GM12873 (cell line): ENCODE measurements around the gene CA12.

Experiments
- TF ChIP-seq, protein P1 (sequence below): IDR thresholded peaks from 2 replicates; pipeline ENCODE4 v1.5.1; 2012; ENCODE audit warnings: low read depth, mild to moderate bottlenecking, moderate library complexity, low read length, control low read depth; ENCODE audit not compliant: insufficient read depth; ENCODE audit errors: missing control alignments

The CA12 gene

DNA sequence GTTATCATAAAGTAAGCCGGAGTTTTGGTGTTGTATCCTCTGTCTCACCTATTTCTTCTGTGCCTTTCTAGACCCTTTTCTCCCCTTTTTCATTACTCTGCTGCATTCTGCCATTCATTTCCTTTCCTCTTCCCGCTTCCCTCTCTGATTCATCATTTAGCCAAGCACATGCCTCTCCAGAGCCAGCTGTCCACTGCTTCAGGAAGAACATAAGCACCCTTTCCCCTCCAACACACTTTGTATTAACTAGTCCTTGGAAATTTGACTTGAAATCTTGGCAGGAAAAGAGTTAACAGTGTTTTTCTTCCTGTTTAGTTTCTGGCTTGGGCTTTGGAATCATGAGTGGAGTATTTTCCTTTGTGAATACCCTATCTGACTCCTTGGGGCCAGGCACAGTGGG lies 94.5 kb downstream of the CA12 start:
- TF ChIP-seq, protein P1, sequence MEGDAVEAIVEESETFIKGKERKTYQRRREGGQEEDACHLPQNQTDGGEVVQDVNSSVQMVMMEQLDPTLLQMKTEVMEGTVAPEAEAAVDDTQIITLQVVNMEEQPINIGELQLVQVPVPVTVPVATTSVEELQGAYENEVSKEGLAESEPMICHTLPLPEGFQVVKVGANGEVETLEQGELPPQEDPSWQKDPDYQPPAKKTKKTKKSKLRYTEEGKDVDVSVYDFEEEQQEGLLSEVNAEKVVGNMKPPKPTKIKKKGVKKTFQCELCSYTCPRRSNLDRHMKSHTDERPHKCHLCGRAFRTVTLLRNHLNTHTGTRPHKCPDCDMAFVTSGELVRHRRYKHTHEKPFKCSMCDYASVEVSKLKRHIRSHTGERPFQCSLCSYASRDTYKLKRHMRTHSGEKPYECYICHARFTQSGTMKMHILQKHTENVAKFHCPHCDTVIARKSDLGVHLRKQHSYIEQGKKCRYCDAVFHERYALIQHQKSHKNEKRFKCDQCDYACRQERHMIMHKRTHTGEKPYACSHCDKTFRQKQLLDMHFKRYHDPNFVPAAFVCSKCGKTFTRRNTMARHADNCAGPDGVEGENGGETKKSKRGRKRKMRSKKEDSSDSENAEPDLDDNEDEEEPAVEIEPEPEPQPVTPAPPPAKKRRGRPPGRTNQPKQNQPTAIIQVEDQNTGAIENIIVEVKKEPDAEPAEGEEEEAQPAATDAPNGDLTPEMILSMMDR: no peak

DNA sequence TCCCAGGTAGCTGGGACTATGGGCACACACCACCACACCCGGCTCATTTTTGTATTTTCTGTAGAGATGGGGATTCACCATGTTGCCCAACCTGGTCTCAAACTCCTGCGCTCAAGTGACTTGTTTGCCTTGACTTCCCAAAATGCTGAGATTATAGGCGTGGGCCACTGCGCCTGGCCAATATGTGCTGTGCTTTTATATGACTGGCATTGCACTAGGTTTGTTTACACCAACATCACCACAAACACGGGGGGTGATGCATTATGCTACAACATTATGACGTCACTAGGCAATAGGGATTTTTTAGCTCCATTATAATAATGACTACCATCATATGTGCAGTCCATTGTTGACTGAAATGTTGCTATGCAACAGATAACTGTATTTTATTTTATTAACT lies 97.3 kb downstream of the CA12 start:
- TF ChIP-seq, protein P1: no peak

DNA sequence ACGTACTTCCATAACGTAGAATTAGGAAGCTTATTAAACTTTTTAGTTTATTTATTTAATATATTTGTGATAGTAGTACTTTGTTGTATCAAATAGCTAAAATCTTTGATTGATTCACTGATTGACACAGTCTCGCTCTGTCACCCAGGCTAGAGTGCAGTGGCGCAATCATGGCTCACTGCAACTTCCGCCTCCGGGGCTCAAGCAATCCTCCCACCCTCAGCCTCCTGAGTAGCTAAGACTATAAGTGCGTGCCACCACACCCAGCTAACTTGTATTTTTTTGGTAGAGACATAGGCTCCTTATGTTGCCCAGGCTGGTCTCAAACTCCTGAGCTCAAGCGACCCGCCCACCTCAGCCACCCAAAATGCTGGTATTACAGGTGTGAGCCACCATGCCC lies 98.5 kb downstream of the CA12 start:
- TF ChIP-seq, protein P1: no peak

DNA sequence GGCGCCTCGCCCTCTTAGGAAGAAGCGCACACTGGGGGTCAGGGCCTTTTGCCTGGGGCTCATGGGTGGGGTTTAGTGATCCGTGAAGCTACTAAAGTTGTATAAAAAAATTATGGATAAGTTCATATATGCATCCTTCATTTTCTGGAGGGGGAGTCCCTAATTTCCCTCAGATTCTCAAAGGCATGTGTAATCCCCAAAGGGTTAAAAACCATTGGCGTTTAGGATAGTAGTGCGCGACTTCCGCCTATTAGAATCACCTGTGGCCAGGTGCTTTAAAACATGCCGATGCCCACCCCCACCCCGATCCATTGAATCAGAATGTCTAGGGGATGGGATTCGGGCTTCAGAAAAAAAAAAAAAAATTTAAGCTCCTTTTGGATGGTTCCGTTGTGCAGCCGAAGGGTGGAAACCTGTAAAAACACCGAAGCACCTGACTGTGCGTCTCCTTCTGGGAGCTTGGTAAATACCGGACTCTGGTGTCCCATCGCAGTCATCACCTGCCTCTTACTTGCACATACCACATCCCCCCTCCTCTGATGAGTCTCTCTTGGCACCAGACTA lies 103.7 kb downstream of the CA12 start:
- TF ChIP-seq, protein P1: no peak

DNA sequence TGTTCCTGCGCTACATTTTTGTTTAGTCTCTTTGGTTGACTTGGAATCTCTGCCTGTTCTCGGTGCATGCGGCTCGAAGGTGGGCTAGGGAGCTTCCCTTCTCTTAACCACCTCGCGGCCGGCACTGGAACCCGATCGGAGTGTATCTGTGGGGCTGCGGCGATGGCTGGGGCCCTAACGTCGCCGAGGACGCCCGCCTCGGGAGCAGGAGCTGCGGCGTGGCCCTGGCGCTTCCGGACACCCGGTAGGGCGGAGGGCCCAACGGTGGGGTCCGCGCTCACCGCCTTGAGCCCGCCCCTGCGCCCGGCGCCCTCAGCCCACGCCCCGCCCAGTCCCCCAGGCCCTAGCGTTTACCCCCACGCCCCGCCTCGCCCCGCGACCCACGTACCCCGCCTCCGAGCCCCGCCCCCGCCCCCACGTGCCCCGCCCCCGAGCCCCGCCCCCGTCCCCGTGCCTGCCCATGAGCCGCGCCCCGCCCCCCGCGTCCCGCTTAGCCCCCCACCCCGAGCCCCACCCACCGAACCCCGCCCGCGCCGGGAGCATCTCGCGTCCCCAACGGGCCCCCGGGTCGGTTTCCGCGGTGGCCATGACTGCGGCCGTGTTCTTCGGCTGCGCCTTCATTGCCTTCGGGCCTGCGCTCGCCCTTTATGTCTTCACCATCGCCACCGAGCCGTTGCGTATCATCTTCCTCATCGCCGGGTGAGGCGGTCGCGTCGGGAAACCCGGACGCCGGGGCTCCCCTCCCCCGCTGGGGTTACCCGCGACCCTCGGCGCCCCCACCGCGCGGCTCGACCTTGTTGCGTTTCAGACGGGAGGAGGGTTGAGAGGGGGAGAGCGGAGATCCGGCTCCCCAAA lies 104.4 kb downstream of the CA12 start, which contains the start of gene APH1B:
Gene APH1B, plus strand, starts transcription at position 568 of the 855 bp plus-strand sequence. Its CDS starts 19 bp downstream, at position 587.
- TF ChIP-seq, protein P1: no peak

DNA sequence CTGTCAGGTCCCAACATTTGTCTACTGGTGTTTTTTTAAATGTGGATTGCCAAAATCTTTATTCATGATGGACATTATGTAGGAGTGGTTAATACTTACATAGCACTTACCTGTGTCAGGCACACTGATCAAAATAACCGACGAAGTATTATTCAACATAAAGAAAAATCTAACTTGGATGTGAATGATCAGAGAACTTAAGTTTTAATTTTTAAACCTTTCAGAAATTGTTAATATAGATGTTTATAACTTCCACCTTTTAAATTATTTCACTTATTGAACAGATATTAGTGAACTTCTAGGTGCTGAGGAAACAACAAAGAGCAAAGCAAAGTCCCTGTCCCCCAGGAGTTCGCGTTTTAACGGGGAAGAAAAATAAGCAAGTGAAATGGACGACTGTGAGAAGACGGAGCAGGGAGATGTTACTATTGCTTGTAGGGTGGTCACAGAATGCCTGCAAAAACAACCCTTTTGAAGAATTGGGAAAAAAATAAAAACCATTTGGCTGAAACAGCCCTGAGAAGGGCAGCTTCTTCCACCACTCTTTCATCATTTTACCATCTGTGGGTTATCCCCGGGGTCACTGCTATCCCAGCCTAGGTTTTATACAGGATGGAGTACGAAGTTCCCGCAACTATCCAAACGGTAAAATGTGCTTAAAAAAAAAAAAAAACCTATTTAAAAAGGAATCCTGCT lies 105.2 kb downstream of the CA12 start:
- TF ChIP-seq, protein P1: no peak

DNA sequence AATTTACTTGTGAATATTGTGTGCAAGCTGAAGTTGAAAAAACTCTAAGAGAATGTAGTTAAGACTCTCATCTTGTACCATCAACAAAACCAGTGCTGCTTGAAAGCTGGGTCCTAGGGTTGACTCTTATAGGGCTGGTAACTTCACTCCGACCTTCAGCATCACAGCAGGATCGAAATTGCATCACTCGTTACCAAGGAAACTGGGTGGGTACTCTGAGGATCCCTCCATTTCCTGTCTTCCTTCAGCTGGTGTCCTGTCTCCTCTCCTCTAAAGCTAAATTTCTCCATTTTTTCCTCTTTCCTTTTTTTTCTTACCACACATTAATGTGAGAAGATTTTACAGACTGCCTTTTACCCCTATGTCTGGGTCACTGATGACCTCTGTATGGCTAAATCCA lies 107.2 kb downstream of the CA12 start:
- TF ChIP-seq, protein P1: no peak
